B cell (primary cell): ENCODE data around the gene GCSH.

ENCODE experiments used
- CTCF ChIP-seq: fragments of 200-600 bp; IDR thresholded peaks from one replicate; pipeline ENCODE4 v1.8.0; 2022; ENCODE audit warnings: antibody characterized with exemption, mild to moderate bottlenecking
- EZH2 ChIP-seq: IDR thresholded peaks from 2 replicates; pipeline ENCODE4 v1.6.1; 2012; ENCODE audit warnings: borderline replicate concordance, low read depth, mild to moderate bottlenecking, moderate library complexity, low read length; ENCODE audit not compliant: insufficient read depth, poor library complexity, severe bottlenecking

DNA sequence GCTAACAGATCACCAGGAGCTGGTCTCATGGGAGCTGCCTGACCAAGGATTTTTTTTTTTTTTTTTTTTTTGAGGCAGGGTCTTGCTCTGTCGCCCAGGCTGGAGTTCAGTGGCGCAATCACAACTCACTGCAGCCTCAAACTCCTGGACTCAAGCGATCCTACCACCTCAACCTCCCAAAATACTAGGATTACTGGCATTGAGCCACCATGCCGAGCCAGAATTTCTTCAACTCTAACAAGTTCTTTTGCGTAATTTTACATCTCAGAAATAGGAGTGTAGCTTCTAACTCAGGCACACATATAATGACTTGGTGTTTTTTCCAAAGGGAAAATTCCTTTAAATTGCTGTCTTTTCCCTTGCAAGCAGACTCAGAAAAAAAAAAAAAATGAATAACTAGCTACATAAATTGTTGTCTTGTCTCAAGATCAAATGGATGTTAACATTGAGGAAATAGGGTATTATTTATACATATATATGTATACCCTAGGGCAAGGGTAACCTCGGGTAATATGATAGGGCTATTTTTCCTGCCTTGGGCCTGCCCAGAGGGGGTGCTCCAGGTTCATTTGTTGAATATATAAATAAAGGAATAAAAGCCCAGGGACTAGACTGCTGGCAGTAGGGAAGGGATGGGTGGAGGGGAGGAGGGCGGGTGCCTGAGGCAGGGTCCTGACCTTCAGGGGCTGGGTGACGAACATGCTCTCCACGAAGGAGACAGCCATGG, 42.8 kb upstream of the GCSH start:
- TF ChIP-seq CTCF (no peak), EZH2 (no peak)
